Suprapubic skin (tissue), 4 donors: ENCODE measurements around the gene MSL3.

Experiments
- POLR2A ChIP-seq, 2 donors: fragments of 450-650 bp; IDR thresholded peaks; one replicate each; pipeline ENCODE4 v1.6.1; 2017; ENCODE audit warnings: antibody characterized with exemption in 2 of 2, mild to moderate bottlenecking in 2 of 2, moderate library complexity in 2 of 2
- POLR2AphosphoS5 ChIP-seq, 3 donors: sonication (generic); formaldehyde crosslinking; IDR thresholded peaks; one replicate each; pipeline ENCODE4 v1.6.1; 2017; ENCODE audit warnings: antibody characterized with exemption in 3 of 3
- TF ChIP-seq, protein P1 (sequence below), 2 donors: fragments of 200-600 bp in 1 of 2; fragments of 450-650 bp in 1 of 2; sonication (generic) in 1 of 2; IDR thresholded peaks; one replicate each; pipeline ENCODE4 v1.5.1; 2016 to 2019; ENCODE audit warnings: antibody characterized with exemption in 2 of 2, mild to moderate bottlenecking in 1 of 2, moderate library complexity in 1 of 2

DNA sequence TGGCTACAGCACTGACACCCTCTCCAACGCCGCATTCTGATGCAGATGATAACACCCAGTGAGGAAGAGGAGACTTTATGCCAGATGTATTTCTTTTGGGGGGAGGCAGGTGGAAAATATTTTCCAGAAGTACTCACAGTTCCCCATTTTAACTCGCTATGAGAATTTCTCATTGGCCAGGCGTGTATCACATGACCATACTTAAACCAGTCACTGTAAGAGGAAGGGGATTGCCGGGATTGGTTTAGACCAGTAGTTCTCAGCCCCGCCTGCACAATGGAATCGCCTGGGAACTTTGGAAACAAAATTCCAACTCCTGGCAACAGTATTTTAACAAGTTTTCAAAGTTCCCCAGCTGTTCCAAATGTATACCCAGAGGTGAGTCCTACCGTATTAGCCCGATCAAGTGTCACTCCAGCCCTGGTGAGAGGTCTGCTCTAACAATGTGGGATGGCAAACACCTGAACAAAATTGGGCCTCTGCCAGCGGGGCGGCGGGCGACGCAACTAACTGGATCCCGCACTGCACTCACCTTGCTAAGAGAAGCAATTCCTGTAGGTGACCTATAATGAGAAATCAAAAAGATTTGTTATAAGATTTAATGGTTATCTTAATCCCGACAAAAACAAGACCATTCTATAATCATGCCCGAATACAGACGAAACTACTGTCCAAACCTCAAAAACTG, 2.9 kb upstream of the MSL3 start:
- TF ChIP-seq POLR2A (IDR thresholded peaks at IDR 0.05), result no peak
- TF ChIP-seq, protein P1, sequence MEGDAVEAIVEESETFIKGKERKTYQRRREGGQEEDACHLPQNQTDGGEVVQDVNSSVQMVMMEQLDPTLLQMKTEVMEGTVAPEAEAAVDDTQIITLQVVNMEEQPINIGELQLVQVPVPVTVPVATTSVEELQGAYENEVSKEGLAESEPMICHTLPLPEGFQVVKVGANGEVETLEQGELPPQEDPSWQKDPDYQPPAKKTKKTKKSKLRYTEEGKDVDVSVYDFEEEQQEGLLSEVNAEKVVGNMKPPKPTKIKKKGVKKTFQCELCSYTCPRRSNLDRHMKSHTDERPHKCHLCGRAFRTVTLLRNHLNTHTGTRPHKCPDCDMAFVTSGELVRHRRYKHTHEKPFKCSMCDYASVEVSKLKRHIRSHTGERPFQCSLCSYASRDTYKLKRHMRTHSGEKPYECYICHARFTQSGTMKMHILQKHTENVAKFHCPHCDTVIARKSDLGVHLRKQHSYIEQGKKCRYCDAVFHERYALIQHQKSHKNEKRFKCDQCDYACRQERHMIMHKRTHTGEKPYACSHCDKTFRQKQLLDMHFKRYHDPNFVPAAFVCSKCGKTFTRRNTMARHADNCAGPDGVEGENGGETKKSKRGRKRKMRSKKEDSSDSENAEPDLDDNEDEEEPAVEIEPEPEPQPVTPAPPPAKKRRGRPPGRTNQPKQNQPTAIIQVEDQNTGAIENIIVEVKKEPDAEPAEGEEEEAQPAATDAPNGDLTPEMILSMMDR (IDR thresholded peaks at IDR 0.05), result no peak
- TF ChIP-seq POLR2AphosphoS5 (IDR thresholded peaks at IDR 0.05), result no peak
